GM12875 (cell line): ENCODE measurements around the gene RAB1B.

ENCODE experiments used
- H3K4me3 ChIP-seq: one replicate; pipeline ENCODE4 v1.5.1; 2011; ENCODE audit warnings: low read depth, low read length, control low read depth
- TF ChIP-seq, protein P1 (sequence below): IDR thresholded peaks from 2 replicates; pipeline ENCODE4 v1.5.1; 2011; ENCODE audit warnings: low read depth, mild to moderate bottlenecking, control low read depth, inconsistent platforms, low read length, moderate library complexity, borderline replicate concordance; ENCODE audit not compliant: insufficient read depth

Gene RAB1B

DNA sequence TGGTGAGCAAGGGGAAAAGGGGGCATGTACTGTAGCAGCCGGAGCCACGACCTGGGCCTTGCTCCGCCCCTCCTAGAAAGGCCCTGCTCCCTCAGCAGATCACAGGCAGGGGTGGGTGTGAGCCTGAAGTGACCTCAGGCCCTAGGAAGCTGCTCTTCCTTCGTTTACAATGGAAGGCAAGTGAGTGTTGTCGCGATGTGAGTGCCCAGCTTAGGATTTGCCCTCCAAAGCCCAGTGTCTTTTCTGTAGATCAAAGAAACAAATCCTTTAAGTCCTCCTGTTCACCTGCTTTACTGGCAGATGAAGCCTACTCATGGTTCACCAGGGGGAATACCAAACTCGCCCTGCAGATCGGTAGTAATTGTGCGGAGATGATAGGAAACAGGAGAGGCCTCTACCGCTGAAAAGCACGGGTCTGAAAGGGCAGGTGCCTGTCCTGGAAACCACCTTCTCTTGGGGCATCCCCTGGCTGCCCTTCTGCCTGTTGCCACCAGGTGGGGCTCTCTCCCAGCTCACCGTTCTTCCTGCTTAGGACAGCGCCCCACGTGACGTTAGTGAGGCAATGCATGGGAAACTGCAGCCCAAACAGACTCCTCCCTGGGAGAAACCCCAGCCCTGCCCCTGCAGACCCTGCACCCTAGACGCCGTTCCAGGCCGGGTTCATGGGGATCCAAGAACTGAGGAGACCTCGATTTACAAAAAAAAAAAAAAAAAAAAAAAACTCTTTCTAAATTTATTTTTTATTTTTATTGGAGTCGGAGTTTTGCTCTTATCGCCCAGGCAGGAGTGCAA lies 45.9 kb upstream of the RAB1B start:
- H3K4me3 ChIP-seq: no peak overlapping the region
- TF ChIP-seq, protein P1, sequence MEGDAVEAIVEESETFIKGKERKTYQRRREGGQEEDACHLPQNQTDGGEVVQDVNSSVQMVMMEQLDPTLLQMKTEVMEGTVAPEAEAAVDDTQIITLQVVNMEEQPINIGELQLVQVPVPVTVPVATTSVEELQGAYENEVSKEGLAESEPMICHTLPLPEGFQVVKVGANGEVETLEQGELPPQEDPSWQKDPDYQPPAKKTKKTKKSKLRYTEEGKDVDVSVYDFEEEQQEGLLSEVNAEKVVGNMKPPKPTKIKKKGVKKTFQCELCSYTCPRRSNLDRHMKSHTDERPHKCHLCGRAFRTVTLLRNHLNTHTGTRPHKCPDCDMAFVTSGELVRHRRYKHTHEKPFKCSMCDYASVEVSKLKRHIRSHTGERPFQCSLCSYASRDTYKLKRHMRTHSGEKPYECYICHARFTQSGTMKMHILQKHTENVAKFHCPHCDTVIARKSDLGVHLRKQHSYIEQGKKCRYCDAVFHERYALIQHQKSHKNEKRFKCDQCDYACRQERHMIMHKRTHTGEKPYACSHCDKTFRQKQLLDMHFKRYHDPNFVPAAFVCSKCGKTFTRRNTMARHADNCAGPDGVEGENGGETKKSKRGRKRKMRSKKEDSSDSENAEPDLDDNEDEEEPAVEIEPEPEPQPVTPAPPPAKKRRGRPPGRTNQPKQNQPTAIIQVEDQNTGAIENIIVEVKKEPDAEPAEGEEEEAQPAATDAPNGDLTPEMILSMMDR: peak; percentile 100

DNA sequence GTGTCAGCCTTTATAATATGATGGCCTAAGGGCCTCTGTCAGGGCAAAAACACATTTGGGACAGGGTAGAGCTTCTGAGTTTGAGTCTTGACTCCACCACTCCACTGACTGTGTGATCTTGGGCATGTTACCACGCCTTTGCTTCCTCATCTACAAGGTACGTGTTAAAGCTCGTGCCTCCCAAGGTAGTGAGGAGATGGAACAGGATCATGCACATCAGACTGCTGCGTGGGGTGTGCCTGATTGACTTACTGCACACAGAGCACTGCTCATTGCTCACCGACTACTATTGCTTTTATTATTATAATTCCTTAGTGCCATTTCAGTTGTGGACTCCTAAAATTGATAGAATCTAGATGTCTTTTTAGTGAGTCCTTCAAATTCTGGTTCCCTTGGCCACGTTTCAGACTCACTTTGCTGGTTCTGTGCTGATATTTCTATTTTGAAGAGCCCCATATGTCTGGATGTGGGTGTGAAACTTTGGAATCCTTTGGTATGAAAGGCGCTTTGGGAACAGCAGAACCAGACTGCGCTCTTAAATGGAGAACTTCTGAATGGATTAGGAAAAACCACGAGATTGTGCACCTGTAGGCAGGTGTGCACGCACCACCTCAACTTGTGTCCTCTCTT lies 44.1 kb upstream of the RAB1B start:
- TF ChIP-seq, protein P1: no peak
- no peak overlapping the region for H3K4me3 ChIP-seq

DNA sequence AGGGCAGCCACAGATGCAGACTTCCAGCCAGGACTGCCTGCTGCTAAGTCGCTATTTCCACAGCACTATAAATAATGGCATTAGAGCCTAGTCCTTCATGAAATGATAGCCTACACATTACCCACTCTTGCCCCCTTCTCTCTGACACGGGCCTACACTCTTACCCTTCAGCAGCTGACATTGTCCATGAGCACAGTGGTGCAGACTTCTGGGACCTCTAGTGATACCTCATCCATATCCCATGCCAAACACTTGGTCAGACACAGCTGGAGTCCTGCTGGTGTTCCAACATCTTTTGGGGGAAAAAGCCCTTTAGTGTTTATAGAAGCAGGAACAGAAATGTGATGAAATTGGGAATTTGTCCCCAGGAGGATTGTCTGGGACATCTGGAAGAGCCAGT lies 43.4 kb upstream of the RAB1B start:
- no peak overlapping the region for H3K4me3 ChIP-seq
- TF ChIP-seq, protein P1: no peak

DNA sequence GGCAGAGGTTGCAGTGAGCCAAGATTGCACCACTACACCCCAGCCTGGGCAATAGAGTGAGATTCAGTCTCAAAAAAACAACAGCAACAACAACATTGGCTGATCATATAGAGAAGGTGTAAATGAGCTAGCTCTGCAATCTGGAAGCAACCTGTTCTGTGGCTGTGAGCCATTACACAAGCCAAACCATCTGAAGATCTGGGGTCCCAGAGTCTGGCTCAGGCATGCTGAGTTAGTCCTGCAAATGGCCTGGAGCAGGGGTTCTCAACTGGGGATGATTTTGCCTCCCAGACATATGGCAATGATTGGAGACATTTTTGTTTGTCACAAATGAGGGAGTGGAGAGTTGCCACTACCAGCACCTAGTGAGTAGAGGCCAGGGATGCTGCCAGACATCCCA lies 42.3 kb upstream of the RAB1B start:
- TF ChIP-seq, protein P1: no peak
- no peak overlapping the region for H3K4me3 ChIP-seq

DNA sequence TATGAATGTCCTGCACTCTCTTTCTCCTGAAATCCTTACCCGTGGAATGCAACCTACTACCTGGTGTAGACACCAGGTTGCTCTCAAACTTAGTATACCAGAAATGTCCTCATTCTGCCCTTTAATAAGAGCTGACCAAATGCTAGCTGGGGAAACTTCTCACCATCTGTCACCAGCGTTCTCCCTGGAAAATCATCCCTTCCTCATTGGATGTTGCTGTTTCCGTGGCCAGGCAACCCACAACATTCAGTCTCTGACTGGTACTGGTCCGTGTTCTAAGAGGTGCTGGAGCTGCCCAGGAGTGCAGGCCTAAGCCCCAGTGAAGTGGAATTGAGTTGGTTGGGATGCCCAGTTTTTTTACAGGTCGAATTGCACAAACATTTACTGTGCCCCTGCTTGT lies 40.7 kb upstream of the RAB1B start:
- H3K4me3 ChIP-seq: no peak overlapping the region
- TF ChIP-seq, protein P1: no peak

DNA sequence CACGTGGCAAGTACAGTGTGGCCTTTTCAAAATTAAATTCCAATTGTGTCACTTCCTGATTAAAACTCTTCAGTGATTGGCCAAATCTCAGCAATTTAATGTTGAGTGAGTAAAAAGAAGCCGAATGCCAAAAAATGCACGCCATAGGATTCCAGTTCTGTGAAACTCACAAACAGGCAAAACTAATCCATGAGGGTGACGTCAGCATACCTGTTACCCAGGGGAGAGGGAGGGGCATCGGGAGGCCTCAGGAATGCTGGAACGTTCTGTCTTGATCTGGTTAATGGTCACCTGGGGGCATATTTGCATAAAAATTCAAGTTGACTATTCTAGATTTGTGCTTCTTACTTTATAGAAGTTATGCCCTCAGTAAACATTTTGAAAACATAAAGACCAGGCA lies 39.9 kb upstream of the RAB1B start:
- H3K4me3 ChIP-seq: no peak overlapping the region
- TF ChIP-seq, protein P1: no peak

DNA sequence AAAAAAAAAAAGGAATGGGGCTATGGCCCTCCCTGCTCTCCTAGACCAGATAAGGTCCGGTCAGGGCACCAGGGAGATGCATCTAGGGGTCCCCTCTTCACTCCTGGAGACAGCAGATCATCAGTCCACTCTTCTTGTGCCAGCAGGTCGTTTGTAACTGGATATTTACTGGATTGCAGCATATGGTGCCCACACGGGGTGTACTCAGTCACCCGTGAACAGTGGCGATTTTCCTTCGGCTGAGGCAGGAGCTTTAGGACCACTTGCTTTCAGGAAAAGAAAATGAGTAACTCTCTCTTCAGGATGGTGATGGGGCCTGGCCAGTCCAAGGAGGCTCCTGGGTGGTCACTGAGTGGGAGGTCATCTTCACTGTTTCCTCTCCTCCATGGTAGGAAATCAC lies 38.3 kb upstream of the RAB1B start:
- TF ChIP-seq, protein P1: no peak
- no peak overlapping the region for H3K4me3 ChIP-seq
